K562 (cell line): ENCODE results near the gene HSPB6. TPM values are rescaled to one million over a fixed set of nuclear protein-coding genes. Genes with fewer than 3 reads are reported as not detected.
A peak's percentile ranks its signal among the peaks of the same experiment; 100 is the strongest.

Experiments used
- ATAC-seq: fragments of 200-7000 bp; cut with Tn5 transposase; 3 replicates; pipeline ENCODE4 v1.9.1; 2020; ENCODE audit warnings: moderate library complexity
- BruUV-seq: library from RNA; stranded (reverse); fragments of 400-500 nt; replicated peaks from 2 replicates; lab custom pipeline; 2021; lab: Mats Ljungman, UMichigan
- CTCF ChIA-PET: fragments of 300-600 bp; formaldehyde crosslinking; extraction: SDS; loops from one replicate; lab custom pipeline; 2021; ENCODE audit warnings: low intra/inter-chr PET ratio; lab: Yijun Ruan, JAX
- POLR2A ChIA-PET: fragments of 300-600, 350-650 bp; sonication (Branson Sonifier 250); formaldehyde crosslinking; extraction: SDS; loops from one replicate; lab custom pipeline; 2021; ENCODE audit warnings: antibody characterized with exemption, inconsistent platforms; lab: Yijun Ruan, JAX
- DNase-seq, 4 experiments: peaks; one replicate each; pipeline versions ENCODE4 v3.0.0 to v3.0.0-alpha.2; 2011 to 2018; ENCODE audit warnings: low spot score in 3 of 4, mixed read lengths in 3 of 4; ENCODE audit errors: extremely low read depth in 1 of 4
- FAIRE-seq: peaks from 2 replicates; lab custom pipeline; 2011; peaks lifted over from hg19 to GRCh38; lab: Jason Lieb, UNC
- H2AFZ ChIP-seq: 2 replicates; pipeline ENCODE4 v1.6.0; 2011; ENCODE audit warnings: low read depth, low read length, control low read depth, inconsistent platforms
- H3K27ac ChIP-seq: fragments of 200-600 bp; 3 replicates; pipeline ENCODE4 v1.8.0; 2011; ENCODE audit warnings: low read depth, mild to moderate bottlenecking, control low read depth, inconsistent platforms, low read length, moderate library complexity, mixed read lengths; ENCODE audit errors: extremely low read depth
- H3K27me3 ChIP-seq, 2 experiments: fragments of 300-600 bp in 1 of 2; 2 replicates in 1 of 2; 3 replicates in 1 of 2; pipeline versions ENCODE4 v1.6.0 to v1.8.0; 2011; ENCODE audit warnings: inconsistent platforms in 2 of 2, low read length in 2 of 2, mild to moderate bottlenecking in 1 of 2, mixed read lengths in 1 of 2, moderate library complexity in 1 of 2; ENCODE audit not compliant: control insufficient read depth in 2 of 2, insufficient read depth in 2 of 2
- H3K36me3 ChIP-seq: fragments of 300-600 bp; 3 replicates; pipeline ENCODE4 v1.8.0; 2011; ENCODE audit warnings: mild to moderate bottlenecking, low read length, inconsistent platforms; ENCODE audit not compliant: control insufficient read depth, insufficient read depth
- H3K4me1 ChIP-seq, 2 experiments: fragments of 200-600 bp in 1 of 2; replicated peaks in 1 of 2; 2 replicates in 1 of 2; 3 replicates in 1 of 2; pipeline versions ENCODE4 v1.5.1 to v1.8.0; 2011; ENCODE audit warnings: inconsistent platforms in 2 of 2, low read length in 2 of 2, mild to moderate bottlenecking in 1 of 2, mixed read lengths in 1 of 2, moderate library complexity in 1 of 2; ENCODE audit not compliant: control insufficient read depth in 2 of 2, insufficient read depth in 2 of 2
- H3K4me2 ChIP-seq: 2 replicates; pipeline ENCODE4 v1.6.1; 2011; ENCODE audit warnings: low read length, control low read depth, inconsistent platforms, mixed read lengths; ENCODE audit not compliant: insufficient read depth
- H3K4me3 ChIP-seq: fragments of 200-600 bp; sonication (generic), shearing (Covaris generic); 2 replicates; pipeline ENCODE4 v1.5.1; 2016; ENCODE audit warnings: control low read depth, inconsistent platforms
- H3K79me2 ChIP-seq: fragments of 200-600 bp; 3 replicates; pipeline ENCODE4 v1.8.0; 2011; ENCODE audit warnings: low read length, inconsistent platforms; ENCODE audit not compliant: control insufficient read depth, insufficient read depth
- H3K9ac ChIP-seq, 2 experiments: 2 replicates each; pipeline versions ENCODE4 v1.6.0 to v1.6.1; 2011; ENCODE audit warnings: low read depth in 2 of 2, low read length in 2 of 2, control low read depth in 1 of 2, inconsistent platforms in 1 of 2, mild to moderate bottlenecking in 1 of 2, mixed read lengths in 1 of 2; ENCODE audit not compliant: insufficient read depth in 1 of 2
- H3K9me1 ChIP-seq: one replicate; pipeline ENCODE4 v1.6.0; 2011; ENCODE audit warnings: inconsistent platforms, mild to moderate bottlenecking, low read length, moderate library complexity; ENCODE audit not compliant: control insufficient read depth, insufficient read depth
- H3K9me3 ChIP-seq: replicated peaks from 2 replicates; pipeline ENCODE4 v1.5.1; 2011; ENCODE audit warnings: low read depth, low read length, inconsistent platforms; ENCODE audit not compliant: control insufficient read depth, insufficient read depth
- H4K20me1 ChIP-seq: replicated peaks from 2 replicates; pipeline ENCODE4 v1.6.1; 2011; ENCODE audit warnings: low read length, inconsistent platforms, mixed read lengths; ENCODE audit not compliant: control insufficient read depth, insufficient read depth
- CTCF ChIP-seq, 3 experiments: IDR thresholded peaks in 2 of 3; conservative IDR thresholded peaks in 1 of 3; 2 replicates each; pipeline ENCODE4 v1.5.1; 2011 to 2012; ENCODE audit warnings: low read length in 3 of 3, mild to moderate bottlenecking in 3 of 3, control low read depth in 2 of 3, improper control_type of control experiment in 1 of 3, inconsistent platforms in 1 of 3, low read depth in 1 of 3, mixed read lengths in 1 of 3, moderate library complexity in 1 of 3; ENCODE audit not compliant: insufficient read depth in 2 of 3
- POLR2AphosphoS5 ChIP-seq: IDR thresholded peaks from 2 replicates; pipeline ENCODE4 v1.6.1; 2011; ENCODE audit warnings: mild to moderate bottlenecking, low read depth, low read length, moderate library complexity; ENCODE audit not compliant: control insufficient read depth, insufficient read depth
- ZBTB11 ChIP-seq, 3 experiments: fragments of 200-800 bp in 1 of 3; fragments of 250-450 bp in 1 of 3; fragments of 450-650 bp in 1 of 3; sonication (Bioruptor Pico) in 1 of 3; sonication (Bioruptor generic) in 1 of 3; formaldehyde crosslinking in 1 of 3; IDR thresholded peaks; 2 replicates each; pipeline versions ENCODE4 v1.6.1 to v1.8.0; 2016 to 2022; ENCODE audit warnings: mild to moderate bottlenecking in 2 of 3, missing genetic modification characterization in 2 of 3, missing compliant biosample characterization in 1 of 3, moderate library complexity in 1 of 3
- WGBS: fragments of 100-300 bp; shearing (Covaris generic); methylation state at CpG from one replicate; pipeline ENCODE4 v1.1.6; 2016; ENCODE audit warnings: low coverage, mixed read lengths; ENCODE audit not compliant: insufficient coverage; ENCODE audit errors: missing lambda C conversion rate; 5-methylcytosine and 5-hydroxymethylcytosine counted together
- in situ Hi-C: fragments of 300-500 bp; cut with MboI; formaldehyde crosslinking; loops from 4 replicates; pipeline ENCODE4 v1.15.0; 2018; ENCODE audit warnings: inconsistent platforms, mixed read lengths
- intact Hi-C: fragments of 100-400 bp; cut with micrococcal nuclease; formaldehyde crosslinking; loops from 2 replicates; pipeline ENCODE4 v1.14.2; 2022
- polyA plus RNA-seq, 8 experiments: library from polyadenylated mRNA; depleted of rRNA in 4 of 8; stranded (reverse) in 5 of 8; unstranded in 3 of 8; fragments of >200 nt; fragmentation: Nextera tagmentation in 2 of 8; fragmentation: Illumina TruSeq in 1 of 8; extraction: Ambion mirVana in 2 of 8; extraction: Trizol in 1 of 8; gene quantifications; 2 replicates each; pipeline versions ENCODE4 v1.2.1 to v1.2.3, GENCODE V29; 2011 to 2014; ENCODE audit warnings: inconsistent platforms in 1 of 8, missing spikeins in 1 of 8
- total RNA-seq, 7 experiments: library from RNA; depleted of rRNA in 6 of 7; stranded (reverse); fragments of >200 nt in 6 of 7; fragmentation: Illumina TruSeq in 2 of 7; extraction: Trizol in 2 of 7; gene quantifications; 2 replicates each; pipeline versions ENCODE4 v1.2.1 to v1.2.3, GENCODE V29; 2011 to 2021; ENCODE audit warnings: low replicate concordance in 1 of 7

The HSPB6 gene
- total and polyA plus RNA-seq, 9 of the 15 experiments (the other 6 are each of a cell fraction or from before 2014, with no cell fraction given): 0.55 TPM; not detected in 8

- DNase-seq: peak in 1 of 4 experiments; percentile 31
These were observed 19.6 kb downstream of the HSPB6 start for GRCh38 chr19:35736913-35737886.

More at GRCh38 chr19:35736913-35737886, 19.6 kb downstream of the HSPB6 start:
- 93% methylated on average over 21 of the region's 22 CpGs for WGBS
- Histone ChIP-seq H2AFZ (no peak overlapping the region), H4K20me1 (no peaks in the 10 kb centered on the region), H3K27ac (no peak overlapping the region), H3K36me3 (peaks cover 70% of the 10 kb centered on the region; the same call in 2 of the 3 replicates), H3K9ac (peak overlapping the region in 1 of 2 experiments; percentile 43; a peak in 1 of 4 replicates), H3K27me3 (no peaks in the 10 kb centered on the region), H3K4me3 (no peak overlapping the region), H3K4me1 (peaks cover 10 to 43% of the 10 kb centered on the region in 2 experiments; a peak in 4 of 5 replicates), H3K9me1 (no peaks in the 10 kb centered on the region), H3K9me3 (no peaks in the 10 kb centered on the region), H3K4me2 (no peak overlapping the region), H3K79me2 (no peaks in the 10 kb centered on the region; the same call in 2 of the 3 replicates)
- TF ChIP-seq CTCF (IDR thresholded peaks at IDR 0.05 in 2 of 3, conservative IDR thresholded peaks at IDR 0.05 in 1 of 3; ENCODE audit: insufficient read depth in 2 of 3, low read depth in 1 of 3, low read length in 3 of 3): peak in 1 of 3 experiments; percentile 28; a peak in 3 of 6 replicates
- peak; percentile 11; the same call in 1 of the 2 replicates for TF ChIP-seq POLR2AphosphoS5
- TF ChIP-seq ZBTB11 (CRISPR knock-in tag; IDR thresholded peaks at IDR 0.05): no peak
- in situ Hi-C loops: no loop called here
- BruUV-seq: no TSS peak
- ChIA-PET POLR2A (interaction anchor here (0.9 to 2.2 kb wide), 7 partner anchors 8 to 19 kb away, joined by 3 to 8 read pairs (median 5); partner anchors contain the start of genes LIN37, PSENEN and U2AF1L4), CTCF (no interaction called here)
- ATAC-seq (no peak), FAIRE-seq (no peak)
- intact Hi-C loops: no loop called here
